DMS53 (cell line): ENCODE results near the gene RBM47.
"Not testable (repeated sequence)": the region's sequence is repeated elsewhere in the genome, so short reads cannot be mapped to it uniquely, and the experiment has no call there.

Experiments used
- DNase-seq: peaks from one replicate; lab custom pipeline; 2025; lab: John Stamatoyannopoulos, UW

RBM47 gene

GRCh38 chr4:40526741-40527140 lies 102.9 kb downstream of the RBM47 start:
- no peak for DNase-seq

GRCh38 chr4:40525752-40526598 lies 103.7 kb downstream of the RBM47 start:
- peak; percentile 27 for DNase-seq

- no peak for DNase-seq
These were observed 105.2 kb downstream of the RBM47 start for GRCh38 chr4:40524366-40525041.

GRCh38 chr4:40523581-40523980 lies 106.1 kb downstream of the RBM47 start:
- DNase-seq: no peak

GRCh38 chr4:40521957-40522356 lies 107.7 kb downstream of the RBM47 start:
- no peak for DNase-seq

- DNase-seq: no peak
These were observed 109.1 kb downstream of the RBM47 start for GRCh38 chr4:40520533-40520932.

- DNase-seq: not testable (repeated sequence)
These were observed 112.6 kb downstream of the RBM47 start for GRCh38 chr4:40517081-40517480.

- no peak for DNase-seq
These were observed 113.0 kb downstream of the RBM47 start for GRCh38 chr4:40516651-40517050.

GRCh38 chr4:40515398-40516293 lies 114.0 kb downstream of the RBM47 start:
- peak; percentile 23 for DNase-seq

GRCh38 chr4:40515037-40515397 lies 114.6 kb downstream of the RBM47 start:
- DNase-seq: peak; percentile 67

- DNase-seq: peak; percentile 96
These were observed 115.1 kb downstream of the RBM47 start for GRCh38 chr4:40514497-40514951.

GRCh38 chr4:40511036-40511614 lies 118.5 kb downstream of the RBM47 start:
- DNase-seq: no peak

- DNase-seq: peak; percentile 46
These were observed 121.7 kb downstream of the RBM47 start for GRCh38 chr4:40507977-40508376.

GRCh38 chr4:40506492-40506891 lies 123.2 kb downstream of the RBM47 start:
- no peak for DNase-seq

- no peak for DNase-seq
These were observed 123.6 kb downstream of the RBM47 start for GRCh38 chr4:40506066-40506465.

- peak; percentile 34 for DNase-seq
These were observed 126.7 kb downstream of the RBM47 start for GRCh38 chr4:40502934-40503333.

- DNase-seq: peak; percentile 88
These were observed 127.4 kb downstream of the RBM47 start for GRCh38 chr4:40502220-40502619.

GRCh38 chr4:40500781-40501180 lies 128.9 kb downstream of the RBM47 start:
- no peak for DNase-seq

GRCh38 chr4:40493160-40493559 lies 136.5 kb downstream of the RBM47 start:
- DNase-seq: peak; percentile 54

- peak; percentile 59 for DNase-seq
These were observed 137.0 kb downstream of the RBM47 start for GRCh38 chr4:40492691-40493090.

GRCh38 chr4:40490481-40490880 lies 139.2 kb downstream of the RBM47 start:
- DNase-seq: no peak

- no peak for DNase-seq
These were observed 139.7 kb downstream of the RBM47 start for GRCh38 chr4:40489961-40490360.
